Mucosa of descending colon (tissue), 3 donors: Measurements from ENCODE around the gene MARK3. TPM values are rescaled to one million over a fixed set of nuclear protein-coding genes. Genes with fewer than 3 reads are reported as not detected.

Source experiments
- ATAC-seq: fragments of 200-7000 bp; cut with Tn5 transposase; one replicate; pipeline ENCODE4 v1.9.1; 2020; ENCODE audit warnings: mild to moderate bottlenecking, moderate library complexity
- DNase-seq, 3 donors: peaks; one replicate each; pipeline ENCODE4 v3.0.0-alpha.2; 2020
- H3K36me3 ChIP-seq: fragments of 200-600 bp; one replicate; pipeline ENCODE4 v1.8.0; 2021; ENCODE audit warnings: low read depth, mild to moderate bottlenecking
- H3K4me1 ChIP-seq: fragments of 200-600 bp; one replicate; pipeline ENCODE4 v1.8.0; 2021; ENCODE audit warnings: low read depth, mild to moderate bottlenecking
- H3K4me3 ChIP-seq: fragments of 200-600 bp; one replicate; pipeline ENCODE4 v1.8.0; 2021; ENCODE audit warnings: mild to moderate bottlenecking
- H3K9me3 ChIP-seq: fragments of 200-600 bp; one replicate; pipeline ENCODE4 v1.8.0; 2021; ENCODE audit warnings: mild to moderate bottlenecking
- intact Hi-C, 2 donors: fragments of 100-400 bp; cut with DNase I in 1 of 2; cut with micrococcal nuclease in 1 of 2; formaldehyde crosslinking; loops; one replicate each; pipeline versions ENCODE4 v1.11.0 to v1.11.1; 2022; cut with DNase I, micrococcal nuclease
- total RNA-seq, 3 donors: library from RNA; stranded (reverse); fragmentation: NEBNext Ultra II Directional in 2 of 3; extraction: Animal tissue kit (Norgen Biotek cat#: 25700) in 2 of 3; gene quantifications; one replicate each; pipeline versions ENCODE4 v1.2.1 to v1.2.4, GENCODE V29; 2021 to 2023
- TF ChIP-seq, protein P1 (sequence below): fragments of 200-600 bp; IDR thresholded peaks from one replicate; pipeline ENCODE4 v1.8.0; 2022; ENCODE audit warnings: antibody characterized with exemption, mild to moderate bottlenecking
- donor health status: DM: no; HTN: no; CAD: no; lungs with moderate emphysema.
- donor health status: DM: no; HTN: no; CAD: no.
- donor health status: DM: no; HTN: yes; CAD: no.

Gene MARK3
- total RNA-seq, 3 donors from 2014 or later: 60.8 to 85.7 (median 66.8) TPM

GRCh38 chr14:103401223-103402214 is 16.3 kb downstream of the MARK3 start:
- DNase-seq: no peak
- Histone ChIP-seq H3K4me1 (peaks cover 7% of the 10 kb centered on the region), H3K36me3 (no peaks in the 10 kb centered on the region), H3K4me3 (no peak overlapping the region), H3K9me3 (no peaks in the 10 kb centered on the region)
- intact Hi-C loops: no loop called here
- peak; percentile 36 for ATAC-seq
- TF ChIP-seq, protein P1, sequence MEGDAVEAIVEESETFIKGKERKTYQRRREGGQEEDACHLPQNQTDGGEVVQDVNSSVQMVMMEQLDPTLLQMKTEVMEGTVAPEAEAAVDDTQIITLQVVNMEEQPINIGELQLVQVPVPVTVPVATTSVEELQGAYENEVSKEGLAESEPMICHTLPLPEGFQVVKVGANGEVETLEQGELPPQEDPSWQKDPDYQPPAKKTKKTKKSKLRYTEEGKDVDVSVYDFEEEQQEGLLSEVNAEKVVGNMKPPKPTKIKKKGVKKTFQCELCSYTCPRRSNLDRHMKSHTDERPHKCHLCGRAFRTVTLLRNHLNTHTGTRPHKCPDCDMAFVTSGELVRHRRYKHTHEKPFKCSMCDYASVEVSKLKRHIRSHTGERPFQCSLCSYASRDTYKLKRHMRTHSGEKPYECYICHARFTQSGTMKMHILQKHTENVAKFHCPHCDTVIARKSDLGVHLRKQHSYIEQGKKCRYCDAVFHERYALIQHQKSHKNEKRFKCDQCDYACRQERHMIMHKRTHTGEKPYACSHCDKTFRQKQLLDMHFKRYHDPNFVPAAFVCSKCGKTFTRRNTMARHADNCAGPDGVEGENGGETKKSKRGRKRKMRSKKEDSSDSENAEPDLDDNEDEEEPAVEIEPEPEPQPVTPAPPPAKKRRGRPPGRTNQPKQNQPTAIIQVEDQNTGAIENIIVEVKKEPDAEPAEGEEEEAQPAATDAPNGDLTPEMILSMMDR: no peak

GRCh38 chr14:103402695-103403094 is 17.5 kb downstream of the MARK3 start:
- TF ChIP-seq, protein P1: no peak
- ATAC-seq (no peak), DNase-seq (no peak)
- Histone ChIP-seq H3K9me3 (no peaks in the 10 kb centered on the region), H3K36me3 (no peaks in the 10 kb centered on the region), H3K4me3 (no peak overlapping the region), H3K4me1 (peaks cover 7% of the 10 kb centered on the region)
- intact Hi-C loops: no loop called here

DNA sequence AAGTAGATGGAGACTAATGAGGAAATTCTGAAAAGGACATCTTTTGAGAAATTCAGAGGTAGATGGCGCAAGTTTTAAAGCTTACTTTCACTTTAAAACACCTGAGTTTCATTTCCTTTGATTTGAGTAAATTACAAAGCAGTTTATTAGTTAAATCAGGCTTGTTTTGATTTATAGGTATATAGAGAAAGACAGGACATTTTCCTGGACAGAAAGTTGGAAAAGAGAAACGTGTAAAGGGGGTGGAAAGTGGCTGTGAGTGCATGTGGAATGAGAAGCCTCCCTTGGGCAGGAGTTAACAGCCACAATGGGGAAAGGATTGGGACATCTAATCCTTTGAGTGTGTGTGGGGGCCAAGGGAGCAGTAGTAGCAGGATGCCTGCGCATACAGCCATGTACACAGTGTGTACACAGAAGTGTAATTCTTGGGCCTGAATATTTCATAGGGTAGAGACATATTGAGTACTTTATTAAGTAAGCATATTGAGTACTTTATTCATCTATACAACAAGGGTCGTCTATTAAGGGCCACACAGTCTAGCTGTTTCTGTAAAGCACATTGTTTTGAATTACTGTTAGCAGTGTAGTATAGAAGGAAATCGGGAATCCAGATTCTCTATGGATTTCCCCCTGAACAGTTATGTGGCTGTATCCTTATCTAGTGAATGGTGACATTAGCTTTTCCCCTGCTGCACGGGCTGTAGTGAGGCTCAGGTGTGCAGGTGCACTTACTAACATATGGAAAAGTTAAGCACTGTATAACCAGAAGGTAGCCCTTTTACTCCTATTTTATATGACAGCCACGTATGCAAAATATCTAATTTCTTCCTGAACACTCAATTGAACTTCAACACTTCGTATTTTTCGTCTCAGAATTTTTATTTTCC is 19.1 kb downstream of the MARK3 start:
- H3K9me3 ChIP-seq: no peaks in the 10 kb centered on the region
- DNase-seq (no peak), ATAC-seq (no peak)
- TF ChIP-seq, protein P1: no peak
- peaks cover 5% of the 10 kb centered on the region for H3K4me1 ChIP-seq
- intact Hi-C loops: no loop called here
- no peaks in the 10 kb centered on the region for H3K36me3 ChIP-seq
- no peak overlapping the region for H3K4me3 ChIP-seq

DNA sequence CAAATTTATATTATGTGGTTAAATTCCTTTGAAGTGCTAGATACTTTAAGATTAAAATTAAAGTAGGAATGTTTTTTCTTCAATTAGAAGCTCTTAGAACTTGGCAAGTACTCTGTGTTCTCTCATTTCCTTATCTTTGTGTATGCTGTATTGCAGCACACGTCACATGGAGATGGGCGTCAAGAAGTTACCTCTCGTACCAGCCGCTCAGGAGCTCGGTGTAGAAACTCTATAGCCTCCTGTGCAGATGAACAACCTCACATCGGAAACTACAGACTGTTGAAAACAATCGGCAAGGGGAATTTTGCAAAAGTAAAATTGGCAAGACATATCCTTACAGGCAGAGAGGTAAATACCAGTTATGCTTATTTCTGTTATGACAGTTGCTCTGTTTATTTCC is 19.7 kb downstream of the MARK3 start:
- no peaks in the 10 kb centered on the region for H3K36me3 ChIP-seq
- DNase-seq (no peak), ATAC-seq (no peak)
- H3K9me3 ChIP-seq: no peaks in the 10 kb centered on the region
- peaks cover 5% of the 10 kb centered on the region for H3K4me1 ChIP-seq
- intact Hi-C loops: no loop called here
- no peak overlapping the region for H3K4me3 ChIP-seq
- TF ChIP-seq, protein P1: no peak

DNA sequence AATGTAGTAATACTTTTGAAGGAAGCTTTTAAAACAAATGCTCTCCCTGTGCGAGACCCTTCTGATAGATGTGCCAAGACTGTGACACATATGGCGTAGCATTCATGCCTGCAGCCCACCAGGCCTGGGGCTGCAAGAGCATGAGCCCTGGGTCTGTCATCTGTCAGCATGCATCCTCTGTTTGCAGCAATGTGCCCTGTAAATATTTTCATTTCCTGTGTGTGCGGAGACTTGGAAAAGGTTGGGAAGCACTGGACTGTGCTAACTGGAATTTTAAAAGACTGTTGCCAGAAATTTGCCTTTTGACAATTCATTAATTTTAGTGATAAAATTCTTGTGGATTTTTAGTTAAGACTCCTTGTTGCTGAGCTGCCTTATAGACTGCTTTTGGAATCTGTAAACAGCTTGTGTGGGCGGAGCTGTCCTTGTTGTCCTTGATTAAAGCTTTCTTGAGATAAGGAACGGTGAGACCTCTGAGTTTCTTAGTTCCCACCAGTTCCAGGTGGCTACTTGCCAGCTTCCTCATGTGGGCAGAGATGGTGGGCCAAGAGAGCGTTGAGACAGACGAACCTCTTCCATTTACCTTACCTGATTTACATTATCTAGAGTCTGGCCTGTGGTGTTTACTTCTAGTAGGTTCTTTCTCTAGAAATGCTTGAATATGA is 23.4 kb downstream of the MARK3 start:
- DNase-seq (no peak), ATAC-seq (no peak)
- TF ChIP-seq, protein P1: no peak
- no peak overlapping the region for H3K4me3 ChIP-seq
- H3K36me3 ChIP-seq: no peaks in the 10 kb centered on the region
- intact Hi-C loops: no loop called here
- H3K9me3 ChIP-seq: no peaks in the 10 kb centered on the region
- H3K4me1 ChIP-seq: peaks cover 5% of the 10 kb centered on the region
